ENCODE measurements around the gene MAMDC4. TPM values are rescaled to one million over a fixed set of nuclear protein-coding genes. Genes with fewer than 3 reads are reported as not detected.
"Not testable (repeated sequence)": the region's sequence is repeated elsewhere in the genome, so short reads cannot be mapped to it uniquely, and the experiment has no call there.

Gene MAMDC4
- total RNA-seq, 1 donor from 2014 or later: 36.7 TPM

DNA sequence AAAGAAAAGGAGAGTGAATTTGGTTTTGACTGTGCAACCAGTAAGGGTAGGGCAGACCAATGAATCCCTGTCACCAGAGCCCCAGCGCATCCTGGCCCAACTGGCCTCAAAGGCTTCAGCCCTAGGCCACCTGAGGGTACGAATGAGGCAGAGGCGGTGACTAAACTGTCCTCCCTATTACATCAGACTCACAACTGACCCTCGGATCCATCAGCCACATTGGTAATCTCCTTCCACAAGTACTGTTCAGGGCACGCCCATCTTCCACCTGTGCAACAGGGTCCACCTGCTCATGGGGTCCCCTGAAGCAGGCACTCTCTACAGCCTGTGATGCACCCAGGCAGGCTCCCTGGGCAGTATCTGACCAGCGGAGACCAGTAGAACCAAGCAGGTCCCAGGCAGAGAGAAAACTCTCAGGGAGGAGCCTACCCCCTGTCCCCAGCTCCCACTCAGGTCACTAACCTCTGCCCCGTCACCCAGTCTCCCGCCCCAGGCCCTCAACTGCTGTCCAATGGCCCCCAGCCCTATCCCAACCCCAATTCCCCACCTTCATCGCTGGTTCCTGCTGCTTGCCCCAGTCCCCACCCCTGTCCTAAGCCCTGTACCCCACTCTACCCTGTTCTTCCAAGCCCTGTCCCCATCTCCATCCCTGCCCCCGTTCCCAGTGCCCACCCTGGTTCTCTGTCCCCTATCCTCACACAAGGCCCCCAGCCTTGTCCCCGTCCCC lies 13.1 kb downstream of the MAMDC4 start:
- H3K27me3 Mint-ChIP-seq: no peaks in the 10 kb centered on the region
- H3K4me1 Mint-ChIP-seq (ENCODE audit: low read depth): peaks cover 3% of the 10 kb centered on the region
- H3K36me3 Mint-ChIP-seq (ENCODE audit: insufficient read depth): peaks cover 15% of the 10 kb centered on the region
- H3K27ac Mint-ChIP-seq: peak overlapping the region; percentile 93
- no peak for DNase-seq (ENCODE audit: low spot score, unreplicated experiment)
- peak overlapping the region; percentile 82 for H3K4me3 Mint-ChIP-seq (ENCODE audit: low read depth)
- TF ChIP-seq, protein P1, sequence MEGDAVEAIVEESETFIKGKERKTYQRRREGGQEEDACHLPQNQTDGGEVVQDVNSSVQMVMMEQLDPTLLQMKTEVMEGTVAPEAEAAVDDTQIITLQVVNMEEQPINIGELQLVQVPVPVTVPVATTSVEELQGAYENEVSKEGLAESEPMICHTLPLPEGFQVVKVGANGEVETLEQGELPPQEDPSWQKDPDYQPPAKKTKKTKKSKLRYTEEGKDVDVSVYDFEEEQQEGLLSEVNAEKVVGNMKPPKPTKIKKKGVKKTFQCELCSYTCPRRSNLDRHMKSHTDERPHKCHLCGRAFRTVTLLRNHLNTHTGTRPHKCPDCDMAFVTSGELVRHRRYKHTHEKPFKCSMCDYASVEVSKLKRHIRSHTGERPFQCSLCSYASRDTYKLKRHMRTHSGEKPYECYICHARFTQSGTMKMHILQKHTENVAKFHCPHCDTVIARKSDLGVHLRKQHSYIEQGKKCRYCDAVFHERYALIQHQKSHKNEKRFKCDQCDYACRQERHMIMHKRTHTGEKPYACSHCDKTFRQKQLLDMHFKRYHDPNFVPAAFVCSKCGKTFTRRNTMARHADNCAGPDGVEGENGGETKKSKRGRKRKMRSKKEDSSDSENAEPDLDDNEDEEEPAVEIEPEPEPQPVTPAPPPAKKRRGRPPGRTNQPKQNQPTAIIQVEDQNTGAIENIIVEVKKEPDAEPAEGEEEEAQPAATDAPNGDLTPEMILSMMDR (IDR thresholded peaks at IDR 0.05; ENCODE audit: unreplicated experiment): no peak
- H3K9me3 Mint-ChIP-seq (ENCODE audit: low read depth): peaks cover 12% of the 10 kb centered on the region

DNA sequence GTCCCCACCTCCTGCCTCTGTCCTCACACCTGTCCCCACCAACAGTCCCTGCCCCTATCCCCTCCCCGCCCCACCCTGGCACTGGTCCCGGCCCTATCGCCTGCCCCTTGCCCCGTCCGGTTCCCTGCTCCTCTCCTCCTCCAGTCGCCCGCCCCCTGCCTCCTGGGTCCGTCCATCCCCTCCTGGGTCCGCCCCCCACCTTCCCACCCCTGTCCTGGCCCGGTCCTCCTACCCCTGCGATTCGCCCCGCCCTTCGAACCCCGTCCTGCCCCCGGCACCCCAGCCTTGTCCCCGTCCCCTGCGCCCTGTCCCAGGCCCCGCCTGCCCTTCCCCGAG lies 13.6 kb downstream of the MAMDC4 start:
- Mint-ChIP-seq H3K27ac (no peak overlapping the region), H3K4me1 (ENCODE audit: low read depth) (peaks cover 3% of the 10 kb centered on the region), H3K27me3 (no peaks in the 10 kb centered on the region), H3K4me3 (ENCODE audit: low read depth) (peak overlapping the region; percentile 82), H3K9me3 (ENCODE audit: low read depth) (peaks cover 12% of the 10 kb centered on the region), H3K36me3 (ENCODE audit: insufficient read depth) (peaks cover 15% of the 10 kb centered on the region)
- no peak for DNase-seq (ENCODE audit: low spot score, unreplicated experiment)
- TF ChIP-seq, protein P1 (IDR thresholded peaks at IDR 0.05; ENCODE audit: unreplicated experiment): no peak

DNA sequence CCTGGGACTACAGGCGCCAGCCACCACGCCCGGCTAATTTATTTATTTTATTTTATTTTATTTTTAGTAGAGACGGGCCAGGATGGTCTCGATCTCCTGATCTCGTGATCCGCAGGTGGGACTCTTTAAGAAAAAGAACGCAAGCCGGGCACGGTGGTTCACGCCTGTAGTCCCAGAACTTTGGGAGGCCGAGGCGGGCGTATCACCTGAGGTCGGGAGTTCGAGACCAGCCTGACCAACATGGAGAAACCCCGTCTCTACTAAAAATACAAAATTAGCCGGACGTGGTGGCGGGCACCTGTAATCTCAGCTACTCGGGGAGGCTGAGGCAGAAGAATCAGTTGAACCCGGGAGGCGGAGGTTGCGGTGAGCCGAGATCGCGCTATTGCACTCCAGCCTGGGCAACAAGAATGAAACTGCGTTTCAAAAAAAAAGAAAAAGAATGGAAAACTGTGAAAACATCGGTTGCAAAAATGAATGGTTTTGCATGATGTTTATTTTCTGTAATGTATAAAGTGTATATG lies 14.8 kb downstream of the MAMDC4 start:
- peaks cover 12% of the 10 kb centered on the region for H3K9me3 Mint-ChIP-seq (ENCODE audit: low read depth)
- H3K27me3 Mint-ChIP-seq; DNase-seq (ENCODE audit: low spot score, unreplicated experiment); H3K4me1 Mint-ChIP-seq (ENCODE audit: low read depth); H3K27ac Mint-ChIP-seq: not testable (repeated sequence)
- H3K4me3 Mint-ChIP-seq (ENCODE audit: low read depth): peak overlapping the region; percentile 71
- peaks cover 15% of the 10 kb centered on the region for H3K36me3 Mint-ChIP-seq (ENCODE audit: insufficient read depth)

DNA sequence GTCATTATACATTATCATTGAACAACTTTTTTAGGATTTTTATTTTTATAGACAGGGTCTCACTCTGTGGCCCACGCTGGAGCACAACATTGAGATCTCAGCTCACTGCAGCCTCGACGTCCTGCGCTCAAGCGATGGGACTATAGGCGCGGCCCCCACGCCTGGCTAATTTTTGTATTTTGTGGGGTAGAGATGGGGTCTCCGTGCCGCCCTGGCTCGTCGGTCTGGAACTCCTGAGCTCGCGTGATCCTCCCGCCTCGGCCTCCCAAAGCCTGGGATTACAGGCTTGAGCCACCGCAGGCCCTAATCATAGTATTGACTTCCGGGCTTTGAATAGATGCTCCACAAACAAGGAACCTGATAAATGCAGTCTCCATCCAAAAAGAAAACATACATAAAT lies 15.3 kb downstream of the MAMDC4 start:
- Mint-ChIP-seq H3K4me1 (ENCODE audit: low read depth) (peaks cover 3% of the 10 kb centered on the region), H3K27ac (no peak overlapping the region), H3K36me3 (ENCODE audit: insufficient read depth) (peaks cover 15% of the 10 kb centered on the region), H3K9me3 (ENCODE audit: low read depth) (peaks cover 12% of the 10 kb centered on the region), H3K27me3 (no peaks in the 10 kb centered on the region), H3K4me3 (ENCODE audit: low read depth) (peak overlapping the region; percentile 51)
- TF ChIP-seq, protein P1 (IDR thresholded peaks at IDR 0.05; ENCODE audit: unreplicated experiment): no peak
- no peak for DNase-seq (ENCODE audit: low spot score, unreplicated experiment)

DNA sequence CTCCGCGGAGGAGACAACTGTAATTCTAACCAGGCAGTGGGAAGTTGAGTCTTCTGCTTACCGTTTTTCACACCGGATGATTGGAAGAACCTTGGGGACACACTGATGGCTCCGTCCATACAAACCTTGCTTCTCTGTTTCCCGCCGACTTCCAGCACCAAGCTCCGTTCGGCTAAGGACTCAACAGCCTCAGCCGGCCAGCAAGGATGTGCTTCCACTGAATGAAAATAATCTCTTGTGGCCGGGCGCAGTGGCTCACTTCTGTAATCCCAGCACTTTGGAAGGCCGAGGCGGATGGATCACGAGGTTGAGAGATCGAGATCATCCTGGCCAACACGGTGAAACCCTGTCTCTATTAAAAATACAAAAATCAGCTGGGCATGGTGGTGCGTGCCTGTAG lies 15.8 kb downstream of the MAMDC4 start:
- no peak for DNase-seq (ENCODE audit: low spot score, unreplicated experiment)
- TF ChIP-seq, protein P1 (IDR thresholded peaks at IDR 0.05; ENCODE audit: unreplicated experiment): no peak
- H3K36me3 Mint-ChIP-seq (ENCODE audit: insufficient read depth): peaks cover 15% of the 10 kb centered on the region
- peaks cover 3% of the 10 kb centered on the region for H3K4me1 Mint-ChIP-seq (ENCODE audit: low read depth)
- H3K4me3 Mint-ChIP-seq (ENCODE audit: low read depth): peak overlapping the region; percentile 51
- H3K9me3 Mint-ChIP-seq (ENCODE audit: low read depth): peaks cover 12% of the 10 kb centered on the region
- no peaks in the 10 kb centered on the region for H3K27me3 Mint-ChIP-seq
- no peak overlapping the region for H3K27ac Mint-ChIP-seq

DNA sequence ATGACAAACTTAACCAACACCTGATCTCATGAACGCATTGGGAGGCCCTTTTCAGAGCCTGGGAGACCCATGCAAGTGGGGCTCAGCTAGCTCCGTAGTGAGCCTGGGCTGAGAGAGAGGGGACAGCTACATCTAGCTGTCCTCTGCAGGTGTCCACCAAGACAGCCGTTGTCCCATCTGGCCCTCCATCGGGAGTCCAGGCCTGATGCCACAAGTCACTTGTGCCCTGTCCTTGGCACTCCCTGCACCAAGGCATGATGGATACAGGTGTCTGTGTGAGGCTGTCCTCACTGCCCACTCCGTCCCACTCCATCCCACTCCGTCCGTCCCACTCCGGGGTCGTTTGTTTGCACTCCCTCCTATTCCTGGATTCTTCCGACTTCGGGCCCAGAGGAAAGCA lies 16.5 kb downstream of the MAMDC4 start:
- no peak overlapping the region for H3K27ac Mint-ChIP-seq
- no peaks in the 10 kb centered on the region for H3K27me3 Mint-ChIP-seq
- peaks cover 12% of the 10 kb centered on the region for H3K9me3 Mint-ChIP-seq (ENCODE audit: low read depth)
- H3K36me3 Mint-ChIP-seq (ENCODE audit: insufficient read depth): peaks cover 14% of the 10 kb centered on the region
- no peak for DNase-seq (ENCODE audit: low spot score, unreplicated experiment)
- peak overlapping the region; percentile 50 for H3K4me3 Mint-ChIP-seq (ENCODE audit: low read depth)
- peaks cover 3% of the 10 kb centered on the region for H3K4me1 Mint-ChIP-seq (ENCODE audit: low read depth)
- TF ChIP-seq, protein P1 (IDR thresholded peaks at IDR 0.05; ENCODE audit: unreplicated experiment): no peak

DNA sequence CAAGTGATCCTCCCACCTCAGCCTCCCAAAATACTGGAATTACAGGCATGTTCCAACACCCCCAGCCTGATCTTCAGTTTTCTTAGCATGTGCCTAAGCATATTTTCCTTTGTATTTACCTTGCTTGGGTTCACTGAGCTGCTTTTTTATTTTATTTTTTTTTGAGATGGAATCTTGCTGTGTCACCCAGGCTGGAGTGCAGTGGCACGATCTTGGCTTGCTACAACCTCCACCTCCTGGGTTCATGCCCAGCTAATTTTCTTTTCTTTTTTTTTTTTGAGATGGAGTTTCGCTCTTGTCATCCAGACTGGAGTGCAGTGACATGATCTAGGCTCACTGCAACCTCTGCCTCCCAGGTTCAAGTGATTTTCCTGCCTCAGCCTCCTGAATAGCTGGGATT lies 17.5 kb downstream of the MAMDC4 start:
- not testable (repeated sequence) for H3K4me1 Mint-ChIP-seq (ENCODE audit: low read depth)
- H3K36me3 Mint-ChIP-seq (ENCODE audit: insufficient read depth): peaks cover 12% of the 10 kb centered on the region

More for the DNA sequence above, 17.5 kb downstream of the MAMDC4 start:
- H3K27me3 Mint-ChIP-seq; H3K27ac Mint-ChIP-seq; H3K4me3 Mint-ChIP-seq (ENCODE audit: low read depth); DNase-seq (ENCODE audit: low spot score, unreplicated experiment): not testable (repeated sequence)
- H3K9me3 Mint-ChIP-seq (ENCODE audit: low read depth): peaks cover 12% of the 10 kb centered on the region

All from progenitor cell of endocrine pancreas (in vitro differentiated cells).